GM12891 (cell line): ENCODE results near the gene STK38L.

Source experiments
- POLR2A ChIP-seq: IDR thresholded peaks from 2 replicates; pipeline ENCODE4 v1.6.1; 2011; ENCODE audit warnings: low read depth, low read length, control low read depth
- POLR2AphosphoS5 ChIP-seq: IDR thresholded peaks from 2 replicates; pipeline ENCODE4 v1.6.1; 2011; ENCODE audit warnings: low read depth, low read length, control low read depth
- SPI1 ChIP-seq: IDR thresholded peaks from 2 replicates; pipeline ENCODE4 v1.6.1; 2011; ENCODE audit warnings: low read depth, low read length, control low read depth

GRCh38 chr12:27219693-27220054, 24.4 kb upstream of the STK38L start:
- TF ChIP-seq POLR2A = no peak
- no peak for TF ChIP-seq POLR2AphosphoS5
- no peak for TF ChIP-seq SPI1
